Myocyte (in vitro differentiated cells): Measurements from ENCODE around the gene CDT1. TPM values are rescaled to one million over a fixed set of nuclear protein-coding genes. Genes with fewer than 3 reads are reported as not detected.
"Not testable (repeated sequence)": the region's sequence is repeated elsewhere in the genome, so short reads cannot be mapped to it uniquely, and the experiment has no call there.

Experiments used
- DNase-seq: peaks from one replicate; pipeline ENCODE4 v3.0.0-alpha.2; 2012; ENCODE audit warnings: low read depth
- total RNA-seq: library from RNA; depleted of rRNA; stranded (reverse); fragments of >200 nt; gene quantifications from 2 replicates; pipeline ENCODE4 v1.2.3, GENCODE V29; 2014

The CDT1 gene
- total RNA-seq, 1 donor from 2014 or later: 0.16 TPM

- peak; percentile 48 for DNase-seq
Measured at GRCh38 chr16:88815901-88816589, 12.5 kb downstream of the CDT1 start.

GRCh38 chr16:88816736-88817535 lies 13.3 kb downstream of the CDT1 start:
- no peak for DNase-seq

GRCh38 chr16:88817785-88818574 lies 14.4 kb downstream of the CDT1 start:
- DNase-seq: no peak

- no peak for DNase-seq
Measured at GRCh38 chr16:88818575-88818874, 14.9 kb downstream of the CDT1 start.

GRCh38 chr16:88819126-88819525 lies 15.5 kb downstream of the CDT1 start:
- DNase-seq: no peak

GRCh38 chr16:88820385-88821025 lies 16.9 kb downstream of the CDT1 start:
- DNase-seq: peak; percentile 80

- DNase-seq: no peak
Measured at GRCh38 chr16:88821168-88821850, 17.7 kb downstream of the CDT1 start.

GRCh38 chr16:88822281-88823040 lies 18.9 kb downstream of the CDT1 start:
- no peak for DNase-seq

GRCh38 chr16:88823646-88824045 lies 20.1 kb downstream of the CDT1 start:
- not testable (repeated sequence) for DNase-seq

GRCh38 chr16:88824256-88825077 lies 20.9 kb downstream of the CDT1 start:
- DNase-seq: no peak

GRCh38 chr16:88825146-88825545 lies 21.6 kb downstream of the CDT1 start:
- no peak for DNase-seq

GRCh38 chr16:88826070-88826840 lies 22.7 kb downstream of the CDT1 start:
- no peak for DNase-seq

GRCh38 chr16:88827727-88828126 lies 24.1 kb downstream of the CDT1 start:
- DNase-seq: no peak

- no peak for DNase-seq
Measured at GRCh38 chr16:88828711-88829110, 25.1 kb downstream of the CDT1 start.

GRCh38 chr16:88830258-88830657 lies 26.7 kb downstream of the CDT1 start:
- DNase-seq: no peak

GRCh38 chr16:88830783-88831182 lies 27.2 kb downstream of the CDT1 start:
- no peak for DNase-seq

- DNase-seq: no peak
Measured at GRCh38 chr16:88831838-88832237, 28.2 kb downstream of the CDT1 start.

- no peak for DNase-seq
Measured at GRCh38 chr16:88833086-88833485, 29.5 kb downstream of the CDT1 start.

GRCh38 chr16:88834670-88835069 lies 31.1 kb downstream of the CDT1 start:
- no peak for DNase-seq
